DMS 273 treated with DMSO at 0.1 percent for 48 hours (cell line): ENCODE measurements around the gene MRPS34.

Experiments
- DNase-seq: peaks from one replicate; lab custom pipeline; 2025; lab: John Stamatoyannopoulos, UW

Gene MRPS34

DNA sequence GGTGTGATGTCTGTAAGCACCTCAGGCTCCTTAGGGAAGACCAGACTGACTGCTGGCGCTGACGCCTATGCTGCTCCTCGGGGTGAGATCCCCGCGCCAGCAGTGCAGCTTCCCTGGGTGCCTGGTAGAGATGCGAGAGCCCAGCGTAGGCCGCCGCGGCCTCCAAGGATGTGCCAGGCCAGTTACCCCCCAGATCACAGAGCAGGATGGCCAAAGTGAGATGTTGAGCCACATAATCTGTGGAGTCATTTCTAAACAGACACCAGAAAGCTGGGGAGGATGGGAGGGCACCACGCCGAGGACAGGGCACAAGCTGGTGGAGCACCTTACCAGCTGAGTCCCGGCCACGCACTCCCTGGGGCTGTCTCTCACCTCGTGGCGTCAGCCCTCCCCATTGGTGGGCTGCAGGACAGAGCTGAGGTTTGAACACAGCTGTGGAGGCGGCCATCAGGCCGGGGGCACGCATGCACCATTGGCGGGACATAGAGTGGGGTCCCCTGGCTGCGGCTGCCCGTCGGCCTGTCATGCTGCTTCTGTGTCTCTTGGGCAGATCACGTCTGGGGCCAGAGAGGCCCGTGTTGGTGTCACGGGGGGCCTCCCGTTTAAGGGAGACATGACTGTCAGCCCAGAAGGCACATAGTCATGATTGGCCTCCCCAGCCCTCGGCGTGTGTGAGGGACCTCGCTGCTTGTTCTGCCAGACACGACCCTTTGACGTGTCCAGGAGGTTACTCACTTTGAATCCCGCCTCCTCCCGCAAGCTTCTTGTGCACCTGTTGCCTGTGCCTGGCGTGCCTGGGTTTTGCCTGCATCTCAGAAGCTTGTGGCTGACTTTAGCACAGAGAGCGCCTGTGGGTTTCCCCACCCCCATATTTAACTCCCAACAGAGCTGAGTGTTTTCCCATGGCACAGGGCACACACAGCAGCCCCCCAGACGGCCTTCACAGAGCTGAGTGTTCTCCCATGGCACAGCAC, 45.0 kb downstream of the MRPS34 start:
- DNase-seq: no peak

DNA sequence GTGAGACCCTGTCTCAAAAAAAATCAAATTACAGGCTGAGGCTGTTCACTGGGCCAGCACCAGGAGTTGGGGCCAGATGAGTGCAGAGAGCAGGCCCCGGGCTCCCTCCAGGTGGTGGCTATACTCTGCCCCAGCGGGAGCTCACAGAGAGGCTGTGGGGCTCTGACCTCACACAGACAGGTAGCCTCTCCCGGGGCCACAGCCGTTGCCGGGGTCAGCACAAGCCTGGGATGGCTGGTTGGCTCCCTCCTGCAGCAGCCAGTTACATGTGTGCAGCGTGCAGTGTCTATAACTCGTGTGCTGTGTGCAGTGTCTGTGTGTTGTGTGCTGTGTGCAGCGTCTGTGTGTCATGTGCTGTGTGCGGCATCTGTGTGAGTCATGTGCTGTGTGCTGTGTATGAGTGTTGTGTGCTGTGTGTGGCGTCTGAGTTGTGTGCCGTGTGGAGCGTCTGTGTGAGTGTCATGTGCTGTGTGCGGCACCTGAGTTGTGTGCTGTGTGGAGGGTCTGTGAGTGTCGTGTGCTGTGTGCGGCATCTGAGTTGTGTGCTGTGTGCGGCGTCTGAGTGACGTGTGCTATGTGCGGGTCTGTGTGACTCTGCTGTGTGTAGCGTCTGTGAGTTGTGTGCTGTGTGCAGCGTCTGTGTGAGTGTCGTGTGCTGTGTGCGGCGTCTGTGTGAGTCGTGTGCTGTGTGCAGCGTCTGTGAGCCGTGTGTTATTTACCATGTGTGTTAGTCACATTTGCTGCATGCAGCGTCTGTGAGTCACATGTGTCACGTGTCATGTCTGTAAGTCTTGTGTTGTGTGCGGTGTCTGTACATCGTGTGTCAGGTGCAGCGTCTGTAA, 46.1 kb downstream of the MRPS34 start:
- no peak for DNase-seq

DNA sequence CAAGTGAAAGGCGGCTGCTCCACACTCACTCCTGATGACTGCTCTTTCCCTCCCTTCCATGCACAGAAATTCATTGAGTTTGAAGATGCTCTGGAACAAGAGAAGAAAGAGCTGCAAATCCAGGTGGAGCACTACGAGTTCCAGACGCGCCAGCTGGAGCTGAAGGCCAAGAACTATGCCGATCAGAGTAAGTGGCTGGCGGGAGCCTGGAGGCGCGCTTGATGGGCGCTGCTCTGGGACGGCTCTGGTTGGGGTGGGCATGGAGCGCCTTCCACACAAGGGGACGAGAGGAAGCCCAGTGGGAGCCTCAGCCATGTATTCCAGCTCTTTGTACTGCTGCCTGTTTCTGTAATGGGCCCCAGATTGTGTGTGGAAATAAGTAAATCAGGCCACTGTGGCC, 48.4 kb downstream of the MRPS34 start:
- no peak for DNase-seq

DNA sequence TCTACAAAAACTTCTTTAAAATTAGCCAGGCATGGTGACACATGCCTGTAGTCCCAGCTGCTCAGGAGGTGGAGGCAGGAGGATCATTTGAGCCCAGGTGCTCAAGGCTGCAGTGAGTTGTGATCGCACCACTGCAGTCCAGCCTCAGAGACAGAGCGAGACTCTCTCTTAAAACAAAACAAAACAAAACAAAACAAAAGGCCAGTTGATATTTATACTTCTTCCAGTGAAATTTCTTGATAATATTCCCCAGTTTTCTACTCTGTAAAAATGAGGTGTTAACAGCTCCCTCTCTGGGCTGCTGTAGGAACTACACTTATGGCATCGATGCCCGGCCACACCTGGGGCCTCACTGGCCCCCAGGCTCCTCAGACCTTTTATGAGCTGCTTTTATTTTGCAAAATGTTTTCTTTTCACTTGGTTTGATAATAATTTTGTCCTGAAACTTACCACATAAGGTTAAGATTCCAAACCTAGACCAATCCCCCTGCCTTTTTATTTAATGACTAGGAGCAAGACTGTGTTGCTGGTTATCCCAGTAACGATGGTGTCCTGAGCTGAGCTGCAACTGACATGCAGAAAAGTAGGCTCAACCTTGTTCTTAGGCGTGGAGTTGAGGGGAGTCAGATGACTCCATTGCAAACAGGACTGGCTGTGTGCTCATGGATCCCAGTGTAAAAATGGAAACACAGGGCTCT, 49.3 kb downstream of the MRPS34 start:
- DNase-seq: peak; percentile 5
